D341Med (cell line): ENCODE measurements around the gene FRMD3.

ENCODE experiments used
- DNase-seq: peaks from one replicate; pipeline ENCODE4 v3.0.0; 2012; ENCODE audit warnings: low spot score

Gene FRMD3

DNA sequence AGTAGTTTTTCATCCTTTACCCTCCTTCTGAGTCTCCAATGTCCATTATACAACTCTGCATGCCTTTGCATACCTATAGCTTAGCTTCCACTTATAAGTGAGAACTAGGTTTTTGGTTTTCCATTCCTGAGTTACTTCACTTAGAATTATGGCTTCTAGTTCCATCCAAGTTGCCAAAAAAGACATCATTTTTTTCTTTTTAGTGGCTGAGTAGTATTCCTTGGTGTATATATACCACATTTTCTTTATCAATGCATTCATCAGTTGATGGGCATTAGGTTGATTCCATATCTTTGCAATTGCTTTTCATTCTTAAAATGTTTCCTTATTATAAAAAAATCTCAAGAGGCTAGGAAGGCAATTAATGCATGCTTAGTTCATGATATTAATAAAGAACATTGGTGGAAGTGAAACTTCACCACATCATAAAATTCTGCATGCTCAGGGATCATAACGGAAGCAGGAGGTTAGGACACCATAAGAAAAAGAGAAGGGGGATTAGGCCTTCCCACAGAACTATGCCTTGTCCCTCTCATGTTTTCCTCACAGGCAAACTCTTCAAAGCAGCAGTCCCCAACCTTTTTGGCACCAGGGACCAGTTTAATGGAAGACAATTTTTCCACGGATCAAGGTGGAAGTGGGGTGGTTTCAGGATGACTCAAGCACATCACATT, 105.2 kb downstream of the FRMD3 start:
- no peak for DNase-seq

DNA sequence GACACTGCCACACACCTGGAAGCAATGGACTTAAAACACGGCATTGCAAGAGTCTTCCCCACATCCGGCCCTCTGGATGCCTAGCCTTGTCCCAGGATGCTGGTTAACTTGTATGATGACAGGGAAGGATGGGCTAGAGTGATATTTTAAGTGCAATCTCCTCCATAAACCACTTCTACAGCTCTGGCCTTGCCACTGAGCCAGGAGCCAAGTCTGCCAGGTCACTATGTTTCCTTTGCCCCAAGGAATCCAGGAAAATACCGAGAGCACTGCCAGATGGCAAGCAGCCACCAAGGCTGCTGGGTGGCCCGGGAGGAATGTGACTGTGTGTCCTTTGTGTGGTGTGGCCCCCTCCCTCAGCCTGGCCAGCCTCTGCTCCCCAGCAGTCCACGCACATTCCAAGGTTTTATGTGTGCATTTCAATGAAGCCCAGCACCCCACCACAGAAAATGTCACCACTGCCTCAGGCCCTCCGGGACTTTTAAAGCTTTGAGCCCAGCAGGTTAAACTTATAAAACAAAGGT, 106.0 kb downstream of the FRMD3 start:
- peak; percentile 40 for DNase-seq

DNA sequence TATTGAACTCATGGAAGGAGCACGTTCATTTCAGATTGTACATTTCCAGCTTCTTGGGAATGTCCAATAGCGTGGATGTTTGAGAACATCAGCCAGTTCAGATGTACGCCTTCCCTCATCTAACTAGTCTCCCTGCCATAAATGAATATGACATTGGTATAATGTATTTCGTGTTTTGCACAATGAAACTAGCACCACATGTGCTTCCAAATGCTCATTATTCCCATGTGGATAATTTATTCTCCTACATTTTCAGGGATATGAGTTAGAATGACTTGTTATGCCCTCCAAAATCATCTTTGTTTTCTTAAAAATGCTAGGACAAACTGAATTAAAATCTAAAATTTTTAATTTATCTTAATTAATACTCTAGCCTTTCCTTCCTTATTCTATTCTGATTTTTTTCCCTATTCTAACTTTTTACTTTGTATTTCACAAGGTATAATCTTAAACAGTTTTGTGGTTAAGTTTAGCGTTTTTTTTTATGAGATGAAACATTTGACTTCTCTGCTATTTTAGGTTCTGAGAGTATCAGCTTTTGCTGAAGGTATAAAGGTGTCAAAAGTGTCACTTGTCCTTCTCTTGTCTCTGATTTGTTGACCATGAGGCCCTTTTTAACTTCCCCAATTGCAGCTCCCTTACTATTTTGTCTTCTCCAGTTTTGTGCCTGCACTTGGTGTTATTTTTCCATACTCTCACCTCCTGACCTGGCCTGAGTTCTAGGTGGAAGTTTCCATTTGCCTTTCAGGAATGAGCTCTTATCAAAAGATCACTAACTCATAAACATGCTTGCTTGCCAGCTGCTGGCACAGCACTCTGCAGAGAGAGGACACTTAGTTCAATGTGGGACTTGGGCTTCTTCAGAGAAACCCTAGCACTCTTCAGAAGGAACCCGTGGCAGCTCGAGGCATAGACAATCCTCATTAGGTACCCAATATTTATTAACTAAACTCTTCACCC, 106.8 kb downstream of the FRMD3 start:
- no peak for DNase-seq

DNA sequence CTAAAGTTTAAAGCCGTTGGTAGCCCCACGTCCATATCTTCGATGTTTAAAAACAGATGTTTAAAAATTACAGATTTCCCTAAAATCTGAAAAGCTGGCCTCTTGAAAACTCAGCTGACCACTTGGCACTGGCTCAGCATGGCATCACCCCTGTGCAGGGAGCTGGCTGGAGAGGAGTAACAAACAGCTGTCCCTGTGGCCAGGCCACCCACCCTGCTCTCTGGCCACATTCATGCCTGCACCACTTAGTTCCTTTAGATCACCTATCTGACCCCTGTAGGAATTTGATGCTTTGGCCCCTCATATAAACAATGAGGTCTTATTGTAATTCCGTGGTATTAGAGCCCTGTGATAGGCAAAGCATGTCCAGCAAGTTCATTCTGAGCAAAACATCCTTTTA, 107.5 kb downstream of the FRMD3 start:
- DNase-seq, result no peak

DNA sequence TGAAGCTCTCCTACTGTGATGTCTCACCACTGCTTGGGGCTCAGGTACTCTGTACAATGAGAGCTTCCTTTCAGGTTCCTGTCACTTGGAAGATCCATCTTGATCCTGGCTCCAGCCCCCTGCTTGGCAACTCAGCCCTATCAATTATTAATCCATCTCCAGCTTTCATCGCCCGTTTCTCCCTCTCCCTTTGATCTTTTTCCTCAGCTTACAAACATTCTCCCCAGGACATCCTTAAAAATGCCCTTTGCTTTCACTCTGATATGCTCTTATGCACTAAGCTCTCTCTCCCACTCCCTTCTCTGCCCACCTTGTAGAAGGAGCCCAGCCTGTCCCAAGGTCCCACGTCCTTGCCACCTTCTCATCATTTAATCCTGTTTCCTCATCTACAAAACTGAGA, 109.0 kb downstream of the FRMD3 start:
- no peak for DNase-seq

DNA sequence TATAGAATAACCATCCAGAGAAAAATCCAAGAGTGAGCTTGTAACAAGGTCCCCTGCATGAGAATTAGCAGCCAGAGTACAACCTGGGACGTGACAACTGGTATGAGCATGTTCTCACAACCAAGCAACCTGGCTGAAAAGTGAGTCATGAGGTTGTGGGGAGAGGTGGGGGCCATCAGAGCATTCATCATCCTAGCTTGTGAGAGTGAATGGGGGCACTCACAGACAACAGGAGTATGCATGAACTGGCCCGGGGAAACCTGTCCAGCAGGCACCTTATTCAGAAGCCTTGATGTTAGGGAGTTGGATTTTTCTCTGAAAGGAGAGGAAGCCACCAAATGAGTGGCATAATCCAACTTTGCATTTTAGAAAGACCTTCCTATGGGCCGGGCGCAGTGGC, 113.0 kb downstream of the FRMD3 start:
- DNase-seq, result peak; percentile 51

DNA sequence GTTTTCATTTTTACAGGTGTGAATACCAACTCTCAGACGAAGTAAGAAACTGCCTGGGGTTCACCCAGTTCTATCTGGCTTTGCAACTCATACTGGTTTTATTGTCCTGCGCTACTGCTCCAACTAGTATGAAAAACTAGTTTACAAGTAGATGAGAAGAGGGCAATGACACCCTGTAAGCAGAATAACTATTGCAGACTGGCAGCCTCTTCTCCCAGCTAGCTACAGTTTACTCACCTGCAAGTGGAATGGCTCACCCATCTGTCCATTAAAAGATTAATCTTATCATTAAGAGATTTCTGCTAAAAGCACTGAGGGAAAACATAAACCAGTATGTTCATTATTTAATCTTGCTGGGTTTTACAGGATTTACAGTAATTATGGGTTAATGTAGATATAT, 113.4 kb downstream of the FRMD3 start:
- DNase-seq, result peak; percentile 55

DNA sequence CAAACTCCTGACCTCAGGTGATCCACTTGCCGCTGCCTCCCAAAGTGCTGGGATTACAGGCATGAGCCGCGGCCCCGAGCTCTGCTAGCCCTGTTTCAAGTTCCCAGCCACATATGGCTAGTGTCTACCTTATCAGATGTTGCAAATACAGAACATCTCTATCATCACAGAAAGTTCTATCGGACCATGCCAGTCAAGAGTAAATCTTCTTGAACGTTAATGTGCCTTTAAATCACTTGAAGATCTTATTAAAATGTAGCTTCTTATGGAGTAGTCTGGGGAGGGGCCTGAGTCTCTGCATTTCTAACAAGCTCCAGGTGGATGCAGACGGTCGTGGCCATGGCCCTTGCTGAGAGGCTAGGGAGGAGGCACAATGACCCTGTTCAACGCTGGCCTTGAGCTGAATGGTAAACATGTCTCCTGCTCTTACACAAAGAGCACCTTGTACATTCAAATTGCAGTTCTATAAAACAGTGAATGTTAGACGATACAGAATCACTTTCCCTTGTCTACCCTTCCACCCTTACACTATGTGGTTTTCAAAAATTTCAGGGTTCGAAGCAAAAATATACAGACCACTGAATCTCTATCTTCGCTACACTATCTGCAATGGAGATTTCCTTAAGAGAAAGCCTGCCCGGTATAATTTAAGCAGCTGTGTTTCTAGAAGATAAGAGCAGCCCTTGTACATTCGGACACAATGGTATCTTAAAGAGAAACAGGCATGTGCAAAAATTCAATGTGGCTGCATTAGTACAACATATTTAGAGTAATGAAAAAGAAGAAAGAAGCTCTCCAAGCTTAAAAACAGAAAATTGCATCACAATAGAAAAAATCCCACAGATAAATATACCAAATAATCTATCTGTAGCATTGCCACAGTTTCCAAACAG, 114.1 kb downstream of the FRMD3 start:
- no peak for DNase-seq

DNA sequence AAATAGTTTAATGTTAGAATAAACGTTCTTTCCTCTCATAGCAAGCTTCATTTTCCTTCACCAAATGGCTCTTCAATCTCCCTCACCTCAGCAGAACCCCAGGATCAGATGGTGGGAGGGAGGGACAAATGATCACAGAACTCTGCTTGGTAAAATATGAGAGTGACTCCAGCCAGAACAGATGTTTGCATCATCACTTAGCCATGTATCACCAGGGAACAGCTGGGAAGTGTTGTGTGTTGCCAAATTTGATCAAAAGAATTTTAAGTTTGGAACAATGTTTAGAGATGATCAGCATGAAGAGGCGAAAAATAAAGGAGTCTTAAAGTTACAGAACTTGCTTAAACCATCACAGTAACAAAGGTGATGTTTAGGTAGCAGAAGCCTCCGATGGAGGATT, 115.7 kb downstream of the FRMD3 start:
- no peak for DNase-seq

DNA sequence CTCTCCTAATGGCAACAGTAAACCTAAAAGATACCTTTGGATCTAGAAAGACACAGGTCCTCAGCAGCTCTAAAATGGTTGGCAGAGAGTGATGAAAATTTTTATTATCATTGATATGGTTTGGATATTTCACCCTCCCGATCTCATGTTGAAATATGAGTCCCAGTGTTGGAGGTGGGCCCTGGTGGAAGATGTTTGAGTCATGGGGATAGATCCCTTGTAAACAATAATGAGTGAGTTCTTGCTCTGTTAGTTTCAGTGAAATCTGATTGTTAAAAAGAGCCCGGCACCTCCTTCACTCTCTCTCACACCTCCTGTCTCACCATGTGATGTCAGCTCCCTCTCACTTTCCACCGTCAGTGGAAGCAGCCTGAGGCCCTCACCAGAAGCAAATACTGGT, 117.7 kb downstream of the FRMD3 start:
- DNase-seq, result no peak

DNA sequence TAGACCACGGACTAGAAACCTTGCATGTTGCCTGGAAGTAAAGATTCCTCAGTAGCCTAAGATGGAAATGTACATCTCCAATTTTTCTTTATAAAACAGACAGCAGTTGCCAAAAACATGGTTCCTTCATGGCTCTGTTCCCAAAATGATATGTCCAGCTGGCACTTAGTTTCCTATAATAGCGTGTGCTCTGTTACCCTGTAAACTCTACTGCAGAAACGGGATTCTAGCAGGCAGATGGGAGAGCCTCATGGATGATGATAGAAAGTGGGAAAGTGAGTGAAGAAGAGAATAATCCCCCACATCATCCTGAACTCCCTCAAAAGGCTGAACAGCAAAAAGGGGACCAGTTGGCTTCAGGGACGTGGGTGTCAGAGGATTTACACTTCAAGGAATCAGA, 118.2 kb downstream of the FRMD3 start:
- no peak for DNase-seq

DNA sequence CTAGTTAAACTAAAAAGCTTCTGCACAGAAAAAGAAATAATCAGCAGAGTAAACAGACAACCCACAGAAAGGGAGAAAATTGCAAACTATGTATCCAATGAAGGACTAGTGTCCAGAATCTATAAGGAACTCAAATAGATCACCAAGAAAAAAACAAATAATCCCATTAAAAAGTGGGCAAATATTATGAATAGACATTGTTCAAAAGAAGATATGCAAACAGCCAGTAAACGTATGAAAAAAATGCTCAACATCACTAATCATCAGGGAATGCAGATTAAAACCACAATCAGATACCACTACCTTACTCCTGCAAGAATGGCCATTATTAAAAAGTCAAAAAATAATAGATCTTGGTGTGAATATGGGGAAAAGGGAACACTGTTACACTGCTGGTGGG, 119.9 kb downstream of the FRMD3 start:
- DNase-seq, result no peak

DNA sequence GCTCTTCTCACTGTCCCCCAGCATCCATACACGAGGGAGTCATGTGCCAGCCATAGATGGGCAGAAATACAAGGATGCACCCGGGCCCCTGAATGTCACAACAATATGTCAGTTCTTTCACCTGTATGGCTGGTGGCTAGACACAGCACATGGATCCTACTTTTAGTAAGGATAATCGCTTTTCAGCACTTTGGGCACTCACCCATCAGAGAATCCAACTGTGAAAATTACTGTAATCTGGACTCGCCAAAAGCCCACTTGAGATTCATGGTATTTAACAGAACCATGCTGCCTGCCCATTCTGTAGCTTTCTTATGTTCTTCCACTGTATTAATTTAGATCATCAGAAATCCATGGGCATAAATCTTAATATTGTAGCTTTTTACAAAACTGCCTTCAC, 124.8 kb downstream of the FRMD3 start:
- DNase-seq, result no peak

DNA sequence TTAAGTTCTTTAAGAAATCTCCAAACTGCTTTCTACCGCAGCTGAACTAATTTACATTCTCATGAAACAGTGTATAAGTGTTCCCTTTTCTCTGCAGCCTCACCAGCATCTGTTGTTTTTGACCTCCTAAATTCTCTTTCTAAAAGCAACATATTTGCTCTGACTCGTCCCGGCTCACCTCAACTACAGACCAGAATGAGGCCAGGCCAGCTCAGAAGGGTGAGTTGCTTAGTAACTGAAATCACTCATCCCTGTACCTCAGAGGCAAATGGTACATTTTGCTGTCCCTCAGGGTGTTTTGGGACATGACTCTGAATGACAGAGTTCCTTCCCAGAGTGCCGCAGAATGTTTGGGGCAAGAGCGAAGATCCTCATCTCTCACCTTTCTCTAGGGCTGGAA, 127.5 kb downstream of the FRMD3 start:
- DNase-seq, result no peak

DNA sequence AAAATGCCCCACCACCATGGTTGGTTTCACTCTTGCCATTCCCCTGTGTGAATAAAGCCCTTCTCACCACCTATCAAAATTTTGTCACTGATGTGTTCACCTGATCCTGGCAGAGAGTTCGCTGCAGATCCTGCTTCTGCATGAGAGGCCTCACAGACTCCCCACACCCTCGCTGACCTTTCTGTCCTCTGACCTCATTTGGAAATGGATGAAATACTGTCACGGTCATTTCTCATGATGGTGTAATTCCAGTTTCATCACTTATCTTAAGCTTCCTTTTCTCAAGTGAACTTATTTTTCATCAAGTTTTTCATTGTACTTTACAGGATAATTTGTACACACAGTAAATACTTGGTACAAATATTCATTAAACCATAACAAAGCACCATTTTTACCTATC, 131.3 kb downstream of the FRMD3 start:
- no peak for DNase-seq

DNA sequence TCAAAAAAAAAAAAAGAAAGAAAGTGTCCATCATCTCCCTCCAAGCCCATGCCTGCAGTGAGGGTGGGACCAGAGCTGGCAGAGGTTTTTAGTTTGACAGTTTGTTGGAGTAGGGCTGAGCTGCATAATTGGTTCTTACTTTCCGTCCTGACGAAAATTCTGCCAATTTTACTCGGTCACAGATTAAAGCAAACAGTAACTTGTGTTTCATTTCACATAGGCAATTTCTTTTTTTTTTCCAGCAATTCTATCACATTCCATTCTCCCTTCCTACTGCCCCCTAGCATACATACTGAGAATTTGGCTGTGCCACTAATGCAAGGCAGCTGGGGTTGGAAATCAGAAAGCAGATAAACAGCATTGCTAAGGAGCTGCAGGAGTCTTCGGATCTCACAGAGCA, 132.4 kb downstream of the FRMD3 start:
- no peak for DNase-seq

DNA sequence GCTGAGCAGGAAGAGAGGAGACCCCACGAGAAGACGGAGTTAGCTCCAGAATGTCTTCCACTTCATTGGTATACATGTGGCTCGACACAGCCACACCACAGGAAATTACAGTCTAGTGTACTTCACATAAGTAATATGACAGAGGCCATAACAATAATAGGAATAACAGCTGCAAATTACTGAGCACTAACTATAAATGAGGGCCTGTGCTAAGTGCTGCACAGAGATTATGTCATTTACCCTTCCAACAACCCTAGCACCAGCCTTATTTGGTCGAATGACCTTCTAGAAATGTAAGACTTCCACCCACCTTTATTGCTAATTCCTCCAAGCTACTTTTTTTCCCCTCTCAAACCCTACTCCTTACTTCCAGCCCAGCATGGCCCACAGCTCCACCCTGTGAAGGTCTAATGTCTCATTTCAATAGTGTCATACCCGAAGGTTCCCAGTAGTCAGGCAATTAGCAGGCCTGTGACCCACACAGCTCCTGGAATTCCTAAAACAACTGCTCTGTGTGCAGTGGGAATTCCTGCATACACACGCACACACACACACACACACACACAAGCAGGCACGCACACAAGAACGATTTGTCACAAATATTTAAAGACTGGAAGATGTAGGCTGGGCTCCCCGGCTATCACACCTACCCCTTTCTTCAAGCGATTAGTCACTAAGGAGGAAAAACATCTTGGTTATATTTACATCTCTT, 134.5 kb downstream of the FRMD3 start:
- DNase-seq, result no peak

DNA sequence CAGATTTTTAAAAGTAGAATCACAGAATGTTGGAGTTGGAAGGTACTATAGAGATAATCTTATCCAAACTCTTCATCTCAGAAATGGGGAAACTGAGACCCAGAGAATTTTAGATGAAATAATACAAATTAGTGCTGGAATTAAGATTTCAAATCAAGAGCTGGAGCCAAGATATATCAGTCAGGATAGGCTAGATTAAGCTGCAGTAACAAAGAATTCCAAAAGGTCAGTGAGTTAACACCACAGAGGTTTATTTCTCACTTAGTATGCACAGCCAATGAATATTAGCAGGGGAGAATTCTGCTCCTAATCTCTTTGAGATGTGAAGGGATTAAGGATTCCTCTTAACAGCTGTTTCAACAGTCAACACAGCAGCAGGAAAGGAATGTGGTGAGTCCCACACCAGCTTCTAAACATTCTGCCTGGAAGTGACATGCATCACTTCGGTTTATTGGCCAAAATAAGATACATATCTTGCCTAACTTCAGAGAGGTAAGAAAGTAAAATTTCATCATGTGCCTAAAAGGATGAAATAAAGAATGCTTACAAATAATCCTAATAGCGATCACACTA, 136.8 kb downstream of the FRMD3 start:
- no peak for DNase-seq

DNA sequence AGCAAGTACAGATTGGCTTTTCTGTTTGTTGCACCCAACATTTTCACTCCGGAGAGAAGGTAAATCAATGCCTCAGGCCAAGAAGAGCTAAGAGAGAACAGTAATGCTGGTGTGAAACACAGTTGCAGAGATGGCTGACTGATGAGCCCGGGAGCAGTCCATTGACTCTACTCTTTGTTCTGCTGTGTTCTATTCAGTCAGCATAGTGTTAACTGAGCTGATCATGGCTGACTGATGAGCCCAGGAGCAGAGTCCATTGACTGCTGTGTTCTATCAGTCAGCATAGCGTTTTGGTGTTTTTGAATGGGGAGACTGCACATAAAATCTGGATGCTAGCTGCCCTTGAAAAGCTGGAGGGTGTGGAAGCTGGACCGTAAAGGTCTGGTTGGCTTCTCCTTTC, 141.4 kb downstream of the FRMD3 start:
- DNase-seq, result no peak

DNA sequence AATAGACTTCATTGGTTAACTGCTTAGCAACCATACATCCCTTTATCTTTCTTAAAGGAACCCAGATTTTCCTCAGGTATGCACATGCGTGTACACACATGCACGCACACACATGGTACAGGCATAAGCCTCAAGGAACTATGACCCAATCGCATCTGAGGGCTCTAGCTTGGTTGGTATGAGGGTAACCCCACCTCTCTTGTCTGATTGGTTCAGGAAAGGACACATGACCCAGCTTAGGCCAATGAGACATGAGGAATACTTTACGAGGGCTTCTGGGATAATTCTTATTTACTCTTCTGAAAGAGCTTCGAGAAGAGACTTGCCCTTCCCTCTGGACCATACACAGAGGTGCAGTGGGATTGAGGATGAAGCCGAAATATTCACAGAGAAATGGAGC, 141.9 kb downstream of the FRMD3 start:
- DNase-seq, result no peak

DNA sequence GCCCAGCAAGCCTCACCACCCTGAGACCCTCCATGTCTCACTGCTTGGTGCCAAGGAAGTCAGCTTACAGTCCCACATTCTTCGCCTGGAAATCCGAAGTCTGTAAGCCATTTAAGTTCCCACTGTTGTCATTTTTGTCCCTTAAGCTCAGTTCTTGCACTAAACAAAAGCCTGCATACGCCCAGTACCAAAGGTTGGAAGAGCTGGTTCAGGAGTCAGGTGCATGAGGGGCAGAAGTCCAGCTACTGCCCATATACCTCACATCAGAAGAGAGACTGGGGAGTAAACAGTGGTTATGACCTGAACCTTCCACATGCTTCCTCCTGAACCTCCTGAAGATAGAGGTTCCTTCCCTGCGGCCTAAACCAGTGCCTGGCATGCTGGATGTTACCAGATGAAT, 146.0 kb downstream of the FRMD3 start:
- DNase-seq, result no peak
